GM13977 (cell line): ENCODE measurements around the gene ACSBG1.

Source experiments
- DNase-seq: peaks from one replicate; pipeline ENCODE4 v3.0.0; 2012; ENCODE audit warnings: low spot score
- CTCF ChIP-seq: IDR thresholded peaks from 2 replicates; pipeline ENCODE4 v1.5.1; 2012; ENCODE audit warnings: mild to moderate bottlenecking, control low read depth; ENCODE audit not compliant: insufficient read depth; ENCODE audit errors: extremely low read depth, missing control alignments
- in situ Hi-C: fragments of 300-500 bp; cut with MboI; formaldehyde crosslinking; loops from one replicate; pipeline ENCODE4 v1.12.0; 2022; ENCODE audit warnings: low sequenced_read_pairs, low pct_unique_long_range_greater_than_20kb, mixed read lengths, inconsistent platforms; ENCODE audit not compliant: unreplicated experiment

ACSBG1 gene

GRCh38 chr15:78205856-78206255 lies 28.5 kb downstream of the ACSBG1 start:
- in situ Hi-C loops: no loop called here
- DNase-seq: no peak
- TF ChIP-seq CTCF: no peak

- in situ Hi-C loops: no loop called here
- TF ChIP-seq CTCF: no peak
- no peak for DNase-seq
These were observed 29.0 kb downstream of the ACSBG1 start for GRCh38 chr15:78205337-78205736.

- TF ChIP-seq CTCF: no peak
- in situ Hi-C loops: no loop called here
- no peak for DNase-seq
These were observed 29.7 kb downstream of the ACSBG1 start for GRCh38 chr15:78204351-78205309.

GRCh38 chr15:78203346-78204225 lies 30.8 kb downstream of the ACSBG1 start:
- in situ Hi-C loops: no loop called here
- DNase-seq: no peak
- no peak for TF ChIP-seq CTCF

GRCh38 chr15:78201281-78202190 lies 32.8 kb downstream of the ACSBG1 start:
- in situ Hi-C loops: no loop called here
- no peak for TF ChIP-seq CTCF
- no peak for DNase-seq
